Measurements from ENCODE around the gene CNOT3.

The CNOT3 gene

GRCh38 chr19:54188215-54188871 lies 50.8 kb downstream of the CNOT3 start:
- Histone ChIP-seq H3K27ac (ENCODE audit: poor library complexity, severe bottlenecking) (peak overlapping the region; percentile 76), H3K4me1 (ENCODE audit: insufficient read depth, poor library complexity, severe bottlenecking) (no peaks in the 10 kb centered on the region), H3K4me3 (ENCODE audit: severe bottlenecking) (peak overlapping the region; percentile 57), H3K9me3 (ENCODE audit: severe bottlenecking) (no peaks in the 10 kb centered on the region), H3K36me3 (ENCODE audit: low read depth) (peaks cover 17% of the 10 kb centered on the region), H3K27me3 (ENCODE audit: insufficient read depth, poor library complexity, severe bottlenecking) (no peaks in the 10 kb centered on the region)
- ATAC-seq (ENCODE audit: low read depth) (no peak), DNase-seq (ENCODE audit: low spot score) (no peak)
- TF ChIP-seq CTCF (IDR thresholded peaks at IDR 0.05; ENCODE audit: poor library complexity, severe bottlenecking) = no peak

GRCh38 chr19:54189145-54189734 lies 51.7 kb downstream of the CNOT3 start, which contains the start of gene MBOAT7:
TSS of gene MBOAT7 (minus strand) at chr19:54189580. CDS start at chr19:54188508, 1,072 bp downstream.
- Histone ChIP-seq H3K4me3 (ENCODE audit: severe bottlenecking) (peak within 1 kb of the TSS; percentile 71), H3K36me3 (ENCODE audit: low read depth) (peaks cover 24% of the 10 kb centered on the region), H3K9me3 (ENCODE audit: severe bottlenecking) (no peaks in the 10 kb centered on the region), H3K27ac (ENCODE audit: poor library complexity, severe bottlenecking) (peak within 1 kb of the TSS; percentile 76), H3K4me1 (ENCODE audit: insufficient read depth, poor library complexity, severe bottlenecking) (no peaks in the 10 kb centered on the region), H3K27me3 (ENCODE audit: insufficient read depth, poor library complexity, severe bottlenecking) (no peaks in the 10 kb centered on the region)
- DNase-seq (ENCODE audit: low spot score) (no peak), ATAC-seq (ENCODE audit: low read depth) (peak; percentile 56)
- peak; percentile 48 for TF ChIP-seq CTCF (IDR thresholded peaks at IDR 0.05; ENCODE audit: poor library complexity, severe bottlenecking)

- Histone ChIP-seq H3K27ac (ENCODE audit: poor library complexity, severe bottlenecking) (peak overlapping the region; percentile 76), H3K4me3 (ENCODE audit: severe bottlenecking) (peak overlapping the region; percentile 71), H3K36me3 (ENCODE audit: low read depth) (peaks cover 31% of the 10 kb centered on the region), H3K9me3 (ENCODE audit: severe bottlenecking) (no peaks in the 10 kb centered on the region), H3K27me3 (ENCODE audit: insufficient read depth, poor library complexity, severe bottlenecking) (no peaks in the 10 kb centered on the region), H3K4me1 (ENCODE audit: insufficient read depth, poor library complexity, severe bottlenecking) (no peaks in the 10 kb centered on the region)
- no peak for TF ChIP-seq CTCF (IDR thresholded peaks at IDR 0.05; ENCODE audit: poor library complexity, severe bottlenecking)
- ATAC-seq (ENCODE audit: low read depth) (peak; percentile 64), DNase-seq (ENCODE audit: low spot score) (peak; percentile 99)
Observed at GRCh38 chr19:54189735-54190502, 52.4 kb downstream of the CNOT3 start.

GRCh38 chr19:54190503-54191010 lies 53.0 kb downstream of the CNOT3 start:
- DNase-seq (ENCODE audit: low spot score) (peak; percentile 99), ATAC-seq (ENCODE audit: low read depth) (peak; percentile 70)
- no peak for TF ChIP-seq CTCF (IDR thresholded peaks at IDR 0.05; ENCODE audit: poor library complexity, severe bottlenecking)
- no peaks in the 10 kb centered on the region for H3K9me3 ChIP-seq (ENCODE audit: severe bottlenecking)
- no peaks in the 10 kb centered on the region for H3K4me1 ChIP-seq (ENCODE audit: insufficient read depth, poor library complexity, severe bottlenecking)
- H3K4me3 ChIP-seq (ENCODE audit: severe bottlenecking) = peak overlapping the region; percentile 71
- H3K27me3 ChIP-seq (ENCODE audit: insufficient read depth, poor library complexity, severe bottlenecking) = no peaks in the 10 kb centered on the region
- peaks cover 31% of the 10 kb centered on the region for H3K36me3 ChIP-seq (ENCODE audit: low read depth)
- peak overlapping the region; percentile 76 for H3K27ac ChIP-seq (ENCODE audit: poor library complexity, severe bottlenecking)
